Measurements from ENCODE around the gene SLITRK2.

Gene SLITRK2

DNA sequence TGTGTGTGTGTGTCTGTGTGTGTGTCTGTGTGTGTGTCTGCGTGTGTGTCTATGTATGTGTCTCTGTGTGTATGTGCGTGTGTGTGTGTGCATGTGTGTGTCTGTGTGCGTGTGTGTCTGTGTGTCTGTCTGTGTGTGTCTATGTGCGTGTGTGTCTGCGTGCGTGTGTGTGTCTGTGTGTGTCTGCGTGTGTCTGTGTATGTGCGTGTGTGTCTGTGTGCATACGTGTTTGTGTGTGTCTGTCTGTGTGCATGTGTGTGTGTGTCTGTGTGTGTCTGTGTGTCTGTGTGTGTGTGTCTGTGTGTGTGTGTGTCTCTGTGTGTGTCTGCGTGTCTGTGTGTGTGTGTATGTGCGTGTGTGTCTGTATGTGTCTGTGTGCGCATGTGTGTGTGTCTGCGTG is 35.6 kb downstream of the SLITRK2 start:
- DNase-seq: no peak

DNA sequence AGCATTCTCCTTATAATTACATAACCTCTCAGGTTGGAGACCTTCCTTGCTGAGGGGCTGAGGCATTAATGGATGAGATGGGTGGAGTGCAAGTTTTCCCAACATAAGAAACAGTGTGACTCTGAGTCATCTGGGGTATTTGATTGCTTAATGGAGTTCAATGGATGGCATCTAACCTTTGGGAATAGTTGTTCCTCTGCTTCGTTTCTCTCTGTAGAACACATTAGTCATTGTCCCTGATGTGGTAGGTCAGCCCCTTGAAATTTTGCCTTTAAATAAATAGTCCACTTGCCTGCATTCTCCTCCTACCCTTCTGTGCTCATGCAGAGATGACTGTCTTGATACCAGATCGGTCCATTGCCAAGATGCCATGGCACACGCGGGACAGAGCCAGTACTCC is 38.6 kb downstream of the SLITRK2 start:
- DNase-seq: no peak

DNA sequence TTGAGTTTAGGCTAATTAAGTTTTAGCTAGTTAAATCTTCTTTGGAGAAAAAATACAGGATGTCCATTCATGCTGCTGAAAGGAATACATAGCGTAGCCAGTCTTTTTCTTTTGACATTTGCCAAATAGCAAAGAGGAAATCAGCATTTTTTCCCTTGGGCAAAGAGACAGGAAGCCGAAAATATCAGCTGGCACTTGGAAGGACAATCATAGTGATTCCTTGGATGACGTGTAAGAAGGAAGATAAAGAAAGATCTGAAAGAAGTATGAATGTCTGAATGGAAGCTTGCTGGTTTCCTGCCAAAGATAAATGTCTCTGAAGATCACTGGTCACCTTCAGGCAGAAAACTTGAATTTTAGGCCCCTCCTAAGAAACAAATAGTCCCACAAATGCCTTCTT is 44.2 kb downstream of the SLITRK2 start:
- DNase-seq: no peak

DNA sequence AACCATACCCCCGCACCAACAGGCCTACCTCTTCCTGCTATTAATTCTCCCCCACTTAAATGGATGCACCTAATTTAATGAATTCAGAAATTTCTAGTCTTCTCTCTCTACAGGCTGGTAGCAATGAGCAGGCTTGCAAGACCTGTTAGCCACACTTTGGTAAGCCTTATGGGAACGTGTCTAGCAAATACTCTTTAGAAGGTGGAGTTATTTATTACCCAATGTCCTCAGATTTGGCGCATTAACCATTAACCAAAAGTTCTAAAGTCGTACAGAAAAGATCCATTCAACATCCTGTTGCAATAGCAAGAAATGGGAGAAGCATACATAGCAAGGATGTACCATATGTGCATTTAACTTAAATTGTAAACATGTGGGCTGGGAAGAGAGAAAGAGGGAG is 47.5 kb downstream of the SLITRK2 start:
- no peak for DNase-seq
